ENCODE measurements around the gene NAV3.

The NAV3 gene

GRCh38 chr12:77918046-77918445, 87.4 kb downstream of the NAV3 start:
- TF ChIP-seq, protein P1, sequence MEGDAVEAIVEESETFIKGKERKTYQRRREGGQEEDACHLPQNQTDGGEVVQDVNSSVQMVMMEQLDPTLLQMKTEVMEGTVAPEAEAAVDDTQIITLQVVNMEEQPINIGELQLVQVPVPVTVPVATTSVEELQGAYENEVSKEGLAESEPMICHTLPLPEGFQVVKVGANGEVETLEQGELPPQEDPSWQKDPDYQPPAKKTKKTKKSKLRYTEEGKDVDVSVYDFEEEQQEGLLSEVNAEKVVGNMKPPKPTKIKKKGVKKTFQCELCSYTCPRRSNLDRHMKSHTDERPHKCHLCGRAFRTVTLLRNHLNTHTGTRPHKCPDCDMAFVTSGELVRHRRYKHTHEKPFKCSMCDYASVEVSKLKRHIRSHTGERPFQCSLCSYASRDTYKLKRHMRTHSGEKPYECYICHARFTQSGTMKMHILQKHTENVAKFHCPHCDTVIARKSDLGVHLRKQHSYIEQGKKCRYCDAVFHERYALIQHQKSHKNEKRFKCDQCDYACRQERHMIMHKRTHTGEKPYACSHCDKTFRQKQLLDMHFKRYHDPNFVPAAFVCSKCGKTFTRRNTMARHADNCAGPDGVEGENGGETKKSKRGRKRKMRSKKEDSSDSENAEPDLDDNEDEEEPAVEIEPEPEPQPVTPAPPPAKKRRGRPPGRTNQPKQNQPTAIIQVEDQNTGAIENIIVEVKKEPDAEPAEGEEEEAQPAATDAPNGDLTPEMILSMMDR (IDR thresholded peaks at IDR 0.05; ENCODE audit: borderline replicate concordance, control extremely low read depth, extremely low read depth, insufficient read depth, missing control alignments), result no peak
- no peak for DNase-seq (ENCODE audit: low spot score)
- in situ Hi-C loops (cut with MboI; ENCODE audit: low sequenced_read_pairs, unreplicated experiment), result loop anchor here (10.0 kb wide), 1 partner anchor 183 kb away; no protein-coding TSS in a partner anchor

- in situ Hi-C loops (cut with MboI; ENCODE audit: low sequenced_read_pairs, unreplicated experiment), result loop anchor here (10.0 kb wide), 1 partner anchor 185 kb away; no protein-coding TSS in a partner anchor
- no peak for DNase-seq (ENCODE audit: low spot score)
- TF ChIP-seq, protein P1 (IDR thresholded peaks at IDR 0.05; ENCODE audit: borderline replicate concordance, control extremely low read depth, extremely low read depth, insufficient read depth, missing control alignments), result no peak
Observed at GRCh38 chr12:77919450-77919849, 88.8 kb downstream of the NAV3 start.

DNA sequence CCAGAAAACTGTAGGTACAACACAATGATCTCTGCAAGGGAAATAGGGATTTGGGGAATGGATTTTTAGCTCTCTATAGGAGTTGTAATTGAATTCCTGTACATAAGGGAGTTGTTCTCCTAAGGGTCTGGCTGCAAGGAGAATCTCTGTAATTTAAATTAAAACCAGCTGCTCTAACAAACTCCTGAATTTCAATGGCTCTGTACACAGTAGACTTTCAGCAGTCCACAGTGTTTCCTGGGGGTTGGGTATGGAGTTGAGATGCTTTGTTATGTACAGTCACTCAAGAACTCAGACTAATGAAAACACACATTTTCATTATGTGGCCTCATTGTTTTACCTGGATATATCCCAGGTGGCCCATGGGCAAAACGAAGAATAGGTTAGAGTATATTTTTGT, 93.2 kb downstream of the NAV3 start:
- in situ Hi-C loops (cut with MboI; ENCODE audit: low sequenced_read_pairs, unreplicated experiment), result no loop called here
- TF ChIP-seq, protein P1 (IDR thresholded peaks at IDR 0.05; ENCODE audit: borderline replicate concordance, control extremely low read depth, extremely low read depth, insufficient read depth, missing control alignments), result no peak
- no peak for DNase-seq (ENCODE audit: low spot score)

DNA sequence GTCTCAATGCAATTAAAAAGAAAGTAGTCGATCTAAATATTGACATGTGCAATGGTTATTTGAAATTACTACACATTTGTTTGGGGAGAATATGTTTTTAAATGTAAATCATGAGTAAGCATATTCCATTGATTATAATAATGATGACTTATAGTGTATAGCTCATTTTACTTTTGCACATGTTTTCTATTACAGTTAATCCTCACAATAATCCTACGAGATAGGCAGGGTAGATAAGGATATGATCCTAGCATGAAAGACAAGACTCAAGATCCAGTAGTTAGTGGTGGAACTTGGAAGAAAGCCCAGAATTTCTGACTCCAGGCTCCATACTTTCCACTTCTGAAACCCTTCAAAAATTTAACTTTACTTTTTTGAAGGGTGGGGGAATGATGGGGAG, 94.0 kb downstream of the NAV3 start:
- DNase-seq (ENCODE audit: low spot score), result no peak
- TF ChIP-seq, protein P1 (IDR thresholded peaks at IDR 0.05; ENCODE audit: borderline replicate concordance, control extremely low read depth, extremely low read depth, insufficient read depth, missing control alignments), result no peak
- in situ Hi-C loops (cut with MboI; ENCODE audit: low sequenced_read_pairs, unreplicated experiment), result no loop called here

DNA sequence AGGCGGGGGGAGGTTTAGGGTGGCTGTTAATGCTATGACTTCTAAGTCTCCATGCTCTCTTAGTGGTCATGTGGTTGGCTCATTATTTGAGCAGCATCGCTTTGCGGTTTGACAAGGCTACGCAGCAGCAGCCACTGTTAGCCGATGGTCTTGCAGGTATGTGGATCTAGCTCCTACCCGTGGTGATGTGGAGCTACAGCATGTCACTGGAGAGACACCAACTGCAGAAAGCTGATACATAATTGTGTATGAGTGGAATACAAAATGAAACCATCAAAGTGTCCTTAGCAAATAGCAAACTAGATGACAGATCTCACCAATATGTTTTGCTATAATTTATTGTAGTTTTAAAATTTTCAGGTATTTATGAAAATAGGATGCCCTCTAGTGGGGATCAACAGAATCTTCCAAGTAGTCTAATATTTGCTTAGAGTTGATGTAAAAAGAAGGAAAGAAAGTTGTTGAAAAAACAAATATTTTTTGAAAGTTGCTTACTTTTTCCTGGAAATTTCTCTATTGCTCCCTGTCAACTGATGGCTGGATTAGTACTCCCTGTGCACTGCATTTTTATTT, 94.9 kb downstream of the NAV3 start:
- TF ChIP-seq, protein P1 (IDR thresholded peaks at IDR 0.05; ENCODE audit: borderline replicate concordance, control extremely low read depth, extremely low read depth, insufficient read depth, missing control alignments), result peak; percentile 66
- peak; percentile 44 for DNase-seq (ENCODE audit: low spot score)
- in situ Hi-C loops (cut with MboI; ENCODE audit: low sequenced_read_pairs, unreplicated experiment), result no loop called here

GRCh38 chr12:77928078-77928477, 97.4 kb downstream of the NAV3 start:
- TF ChIP-seq, protein P1 (IDR thresholded peaks at IDR 0.05; ENCODE audit: borderline replicate concordance, control extremely low read depth, extremely low read depth, insufficient read depth, missing control alignments), result no peak
- in situ Hi-C loops (cut with MboI; ENCODE audit: low sequenced_read_pairs, unreplicated experiment), result no loop called here
- DNase-seq (ENCODE audit: low spot score), result no peak
